GM20431 (cell line): ENCODE data around the gene PISD.

Experiments
- in situ Hi-C: fragments of 300-500 bp; cut with MseI, MboI; formaldehyde crosslinking; loops from one replicate; pipeline ENCODE4 v1.15.0; 2020; ENCODE audit warnings: low sequenced_read_pairs; ENCODE audit not compliant: unreplicated experiment

Gene PISD

DNA sequence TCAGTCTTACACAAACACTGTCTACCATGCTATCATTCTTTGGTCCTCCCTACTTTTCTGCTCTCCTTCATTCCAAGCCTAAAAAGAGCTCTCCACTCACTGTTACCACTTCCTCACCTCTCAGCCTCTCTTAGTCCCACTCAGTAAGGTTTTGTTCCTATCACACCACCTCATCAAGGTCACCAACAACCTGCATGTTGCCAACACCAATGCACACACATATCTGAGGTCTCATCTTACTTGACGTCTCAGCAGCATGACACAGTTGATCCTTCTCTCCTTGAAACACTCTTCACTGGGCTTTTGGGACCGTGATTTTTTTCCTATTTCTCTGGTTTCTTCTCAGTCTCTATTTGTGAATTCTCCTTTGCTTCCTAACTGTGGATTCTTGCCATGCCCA lies 8.1 kb downstream of the PISD start:
- in situ Hi-C loops, result loop anchor here (25.0 kb wide), 1 partner anchor 308 kb away; no protein-coding TSS in a partner anchor

GRCh38 chr22:31652911-31653684 lies 8.9 kb downstream of the PISD start:
- in situ Hi-C loops, result loop anchor here (25.0 kb wide), 1 partner anchor 309 kb away; no protein-coding TSS in a partner anchor

GRCh38 chr22:31652088-31652487 lies 9.9 kb downstream of the PISD start:
- in situ Hi-C loops, result loop anchor here (25.0 kb wide), 1 partner anchor 310 kb away; no protein-coding TSS in a partner anchor

- in situ Hi-C loops, result loop anchor here (25.0 kb wide), 1 partner anchor 311 kb away; no protein-coding TSS in a partner anchor
Measured at GRCh38 chr22:31651664-31652063, 10.4 kb downstream of the PISD start.

- in situ Hi-C loops, result loop anchor here (25.0 kb wide), 1 partner anchor 312 kb away; no protein-coding TSS in a partner anchor
Measured at GRCh38 chr22:31650391-31650790, 11.6 kb downstream of the PISD start.

DNA sequence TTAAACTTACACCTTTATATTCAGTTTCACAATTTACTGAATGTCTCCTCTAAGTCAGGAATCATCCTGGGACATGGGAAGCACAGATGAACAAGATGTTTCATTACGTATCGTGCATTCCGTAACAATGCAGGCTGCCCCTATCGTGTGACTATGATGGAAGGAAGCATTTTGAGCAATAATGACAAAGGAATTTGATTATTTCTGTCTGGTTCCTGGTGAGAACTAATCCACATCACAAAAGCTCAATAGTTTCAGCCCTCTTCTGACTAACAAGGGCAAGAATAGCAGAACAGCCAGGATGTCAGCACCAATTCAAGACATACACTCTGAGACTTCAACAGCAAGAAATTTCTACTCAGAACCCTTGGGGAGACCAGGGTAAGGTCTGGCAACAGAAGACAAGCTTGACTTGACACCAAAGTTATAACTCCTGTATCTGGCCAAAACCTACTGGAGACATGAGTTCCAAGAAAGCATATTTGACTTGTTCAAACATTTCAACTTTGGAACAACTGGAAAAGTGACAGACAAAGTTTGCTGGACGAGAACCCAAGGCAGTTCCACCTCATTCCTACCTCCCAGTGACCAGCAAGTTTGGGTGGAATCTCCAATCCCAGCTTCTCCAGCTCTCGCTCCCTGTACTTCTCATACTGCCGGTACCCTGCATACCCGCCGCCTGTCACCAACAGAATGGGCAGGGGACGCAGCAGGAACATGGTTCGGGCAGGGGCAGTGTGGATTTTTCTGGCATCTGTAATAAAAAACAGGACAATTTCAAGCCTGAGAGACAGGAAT lies 14.3 kb downstream of the PISD start:
- in situ Hi-C loops, result no loop called here

DNA sequence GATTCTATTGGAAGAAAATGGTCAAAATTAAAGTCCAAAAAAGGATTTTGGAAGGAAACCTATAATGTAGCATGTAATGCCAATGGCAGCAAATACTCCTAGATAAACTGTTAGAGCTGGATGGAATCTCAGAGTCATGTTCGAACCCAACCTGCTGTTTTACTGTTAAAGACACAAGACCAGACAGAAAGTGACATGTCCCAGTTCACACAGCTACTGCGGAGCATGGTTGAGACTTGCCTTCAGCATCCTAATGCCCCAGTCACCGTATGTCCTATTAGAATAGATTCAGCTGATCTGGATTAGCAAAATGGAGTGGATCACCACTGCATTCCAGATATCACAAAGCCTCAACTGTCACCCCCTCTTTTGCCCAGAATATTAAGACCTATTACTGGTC lies 14.9 kb downstream of the PISD start:
- in situ Hi-C loops, result no loop called here

DNA sequence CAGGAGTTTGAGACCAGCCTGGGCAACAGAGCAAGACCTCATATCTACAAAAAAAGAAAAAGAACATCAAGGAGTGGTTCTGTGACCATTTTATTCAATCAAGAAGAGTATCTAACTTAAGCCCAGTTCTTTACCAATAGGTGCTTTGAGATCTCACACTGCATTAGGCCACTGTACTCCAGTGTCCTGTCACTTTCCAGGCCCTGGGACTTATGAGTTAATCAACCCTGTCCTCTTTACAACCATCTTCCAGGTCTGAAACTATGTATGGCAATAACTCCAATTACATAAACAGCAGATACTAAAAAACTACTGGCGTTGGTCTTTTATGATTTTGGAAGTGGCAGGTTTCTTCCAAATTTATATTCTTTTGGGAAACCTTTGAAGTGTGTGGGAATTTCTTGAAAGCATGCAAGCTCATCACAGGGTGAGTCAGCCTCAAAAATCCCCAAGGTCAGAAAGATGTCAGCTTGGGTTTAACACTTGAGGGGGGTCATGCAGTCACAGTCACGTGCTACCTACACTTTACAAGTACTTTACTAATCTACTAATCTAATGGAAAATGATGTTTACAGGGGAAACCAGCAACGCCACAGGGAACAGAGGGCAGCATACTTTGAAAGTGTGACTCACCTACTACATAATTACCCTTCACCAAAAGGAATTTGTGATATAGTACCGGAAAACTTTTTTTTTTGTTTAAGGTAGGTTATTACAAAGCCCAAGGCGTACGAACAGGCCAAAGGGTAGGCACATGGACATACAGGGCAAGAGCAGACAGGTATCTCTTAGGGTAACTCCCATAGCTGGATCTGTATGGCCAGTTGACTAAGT lies 15.6 kb downstream of the PISD start:
- in situ Hi-C loops, result no loop called here

GRCh38 chr22:31639436-31640039 lies 22.5 kb downstream of the PISD start:
- in situ Hi-C loops, result no loop called here

DNA sequence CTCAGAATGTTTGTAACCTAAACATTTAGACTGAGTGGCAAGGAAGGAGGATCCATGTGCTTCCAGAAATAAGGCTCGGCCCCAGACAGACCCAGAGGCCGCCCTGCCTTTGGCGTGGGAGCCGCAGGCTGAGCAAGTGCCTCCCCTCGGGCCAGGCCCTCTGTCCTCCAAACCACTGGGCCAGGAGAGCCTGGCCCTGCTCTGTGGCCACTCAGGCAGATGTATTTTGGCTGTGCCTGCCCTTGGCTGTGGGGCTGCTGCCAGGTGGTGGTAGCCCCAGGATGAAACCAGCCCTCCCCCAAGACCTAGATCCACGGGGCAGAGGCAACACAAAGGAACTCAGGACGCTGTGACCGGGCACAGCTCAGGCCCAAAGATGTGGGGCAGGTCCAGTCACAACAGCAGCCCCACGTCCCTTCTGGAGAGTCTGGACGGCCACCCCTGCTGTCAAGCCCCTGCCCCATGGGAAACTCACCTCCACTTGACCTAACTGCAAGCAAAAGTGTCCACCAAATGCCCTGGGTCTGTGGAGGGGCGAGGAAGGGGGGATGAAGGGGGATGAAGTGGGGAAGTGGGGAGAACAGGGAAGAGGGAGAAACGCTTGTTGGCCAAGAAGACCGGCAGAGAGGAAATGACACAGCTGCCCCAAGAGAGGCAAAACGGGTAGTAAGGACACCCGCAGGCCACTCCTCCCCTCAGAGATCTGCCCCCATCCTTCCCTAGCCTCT lies 24.0 kb downstream of the PISD start:
- in situ Hi-C loops, result no loop called here

DNA sequence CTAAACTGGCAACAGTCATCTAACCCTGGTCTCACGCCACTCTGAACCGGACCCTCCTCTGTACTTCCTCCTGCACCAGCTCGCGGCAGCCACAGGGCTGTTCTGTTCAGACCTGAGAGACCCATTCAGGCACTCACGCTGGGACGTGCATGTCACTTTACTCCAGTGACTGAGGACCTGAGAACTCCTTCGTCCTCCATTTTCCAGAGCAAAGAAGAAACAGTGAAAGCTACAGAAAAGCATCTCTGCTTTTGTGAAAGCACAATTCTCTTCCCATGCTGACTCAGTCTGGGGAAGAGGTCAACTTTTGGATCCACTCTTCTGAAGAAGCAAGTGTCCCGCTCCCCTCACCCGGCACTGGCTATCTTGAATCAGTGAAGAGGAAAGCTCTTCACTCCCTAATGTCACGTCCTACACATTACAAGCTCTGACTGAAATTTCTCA lies 24.5 kb downstream of the PISD start:
- in situ Hi-C loops, result no loop called here

DNA sequence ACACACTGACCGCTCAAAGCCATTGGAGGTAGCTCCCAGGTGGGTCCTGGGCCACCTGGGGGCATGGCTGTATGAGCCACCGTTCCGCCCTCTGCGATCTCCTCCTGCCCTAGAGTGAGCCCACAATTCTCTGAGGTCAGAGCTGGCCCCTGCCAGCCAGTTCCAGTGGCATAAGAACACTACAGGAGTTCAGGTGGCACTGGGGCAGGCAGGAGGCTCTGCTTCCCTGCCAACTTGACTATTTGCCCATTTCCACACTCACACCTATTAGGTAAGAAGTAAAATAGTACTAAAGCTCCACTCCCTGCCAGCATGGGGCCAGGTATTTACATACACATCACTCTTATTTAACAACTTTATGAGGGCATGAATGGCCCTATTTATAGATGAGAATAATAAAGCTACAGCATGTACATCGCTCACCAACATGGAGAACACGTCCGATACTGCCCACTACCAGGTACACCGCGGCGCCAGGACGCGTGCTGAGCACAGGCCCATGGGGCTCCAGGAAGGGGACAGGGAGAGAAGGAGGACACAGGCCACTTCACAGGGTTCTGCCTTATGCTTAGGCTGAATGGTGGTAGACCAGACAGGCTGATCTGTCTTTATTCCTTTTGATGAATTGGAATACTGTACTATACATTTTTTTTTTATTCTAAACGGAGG lies 26.2 kb downstream of the PISD start:
- in situ Hi-C loops, result no loop called here

DNA sequence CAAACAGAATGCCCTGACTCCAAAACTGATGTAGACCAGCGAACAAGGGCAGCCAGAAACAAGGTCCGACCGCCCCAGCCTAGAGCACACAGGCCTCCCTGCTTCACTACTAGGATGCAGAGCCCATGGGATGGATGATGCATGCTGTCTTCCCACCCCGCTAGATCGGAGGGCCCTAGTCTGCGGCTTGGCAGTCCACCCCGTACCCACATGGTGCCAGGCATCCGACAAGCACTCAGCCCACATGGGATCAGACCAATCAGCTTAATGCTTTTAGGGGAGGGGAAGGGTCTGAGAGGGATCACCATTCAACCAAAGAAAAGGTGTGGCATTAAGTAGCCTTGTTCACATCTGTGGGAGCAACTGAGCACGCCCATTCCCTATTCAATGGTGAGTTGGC lies 30.6 kb downstream of the PISD start:
- in situ Hi-C loops, result no loop called here

DNA sequence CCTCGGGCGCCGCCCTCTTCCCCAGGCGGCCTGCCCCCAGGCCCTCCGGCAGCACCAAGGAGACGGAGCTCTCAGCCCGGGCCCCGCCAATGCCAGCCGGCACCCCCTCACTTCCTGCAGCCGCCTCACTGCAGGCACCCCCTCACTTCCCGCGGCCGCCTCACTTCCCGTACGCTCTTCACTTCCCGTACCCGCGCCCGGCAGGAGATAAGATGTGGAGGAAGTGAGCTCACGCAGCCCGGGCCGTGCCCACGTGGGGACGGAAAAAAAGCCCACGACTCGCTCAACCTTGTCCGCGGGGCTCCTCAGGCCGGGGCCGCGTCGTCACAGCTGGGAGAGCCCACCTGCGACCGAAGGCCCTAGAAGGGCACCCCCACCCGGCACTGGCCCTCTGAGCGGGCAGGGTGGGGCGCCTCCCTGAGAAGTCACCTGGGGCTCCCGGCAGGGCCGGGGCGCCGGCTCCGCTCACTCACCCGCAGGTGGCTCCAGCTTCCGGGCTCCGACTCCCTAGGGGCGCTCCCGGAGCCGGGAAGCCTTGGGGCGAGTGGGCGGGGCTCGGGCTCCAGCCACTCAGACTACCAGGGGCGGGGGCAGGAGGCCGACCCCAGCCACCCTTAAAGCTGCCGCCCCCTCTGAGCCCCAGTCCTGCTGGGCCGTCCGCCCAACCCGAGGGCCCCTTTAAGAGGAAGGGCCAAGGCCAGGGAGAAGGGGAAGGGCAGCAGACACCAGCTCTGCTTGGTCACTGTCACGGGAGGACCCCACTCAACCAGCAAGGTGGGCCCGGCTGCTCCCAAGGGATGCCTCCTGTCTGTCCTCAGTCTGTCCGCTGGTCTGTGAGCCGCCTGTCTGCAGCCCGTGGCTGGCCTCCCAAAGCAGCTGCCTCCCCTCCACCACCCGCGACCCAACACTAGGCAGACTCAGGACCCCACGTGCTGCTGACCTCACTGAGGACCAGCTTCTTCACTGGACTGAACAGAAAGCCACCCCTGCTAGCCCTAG lies 31.4 kb downstream of the PISD start:
- in situ Hi-C loops, result no loop called here

GRCh38 chr22:31629741-31630184 lies 32.3 kb downstream of the PISD start:
- in situ Hi-C loops, result no loop called here

GRCh38 chr22:31628969-31629708 lies 32.9 kb downstream of the PISD start:
- in situ Hi-C loops, result no loop called here

- in situ Hi-C loops, result no loop called here
Measured at GRCh38 chr22:31628362-31628761, 33.7 kb downstream of the PISD start.
